ENCODE measurements around the gene SRXN1.

GRCh38 chr20:638579-638978 is 14.4 kb downstream of the SRXN1 start:
- TF ChIP-seq CTCF (IDR thresholded peaks at IDR 0.05; ENCODE audit: insufficient read depth, low read depth, low read length) = no peak
- TF ChIP-seq EZH2 (IDR thresholded peaks at IDR 0.05; ENCODE audit: insufficient read depth, low read length) = no peak
